Neural cell (in vitro differentiated cells): Measurements from ENCODE around the gene RNPEPL1. TPM values are rescaled to one million over a fixed set of nuclear protein-coding genes. Genes with fewer than 3 reads are reported as not detected.

Experiments
- H2AFZ ChIP-seq: fragments of 200-600, 300-800 bp; sonication (generic), shearing (Covaris generic); 2 replicates; pipeline ENCODE4 v1.6.0; 2014; ENCODE audit warnings: low read depth, mild to moderate bottlenecking, antibody characterized with exemption, low read length, moderate library complexity
- H3F3A ChIP-seq: fragments of 200-600 bp; shearing (Covaris generic); 2 replicates; pipeline ENCODE4 v1.6.1; 2016; ENCODE audit warnings: mild to moderate bottlenecking, moderate library complexity, mixed read lengths, antibody characterized with exemption, low read length; ENCODE audit not compliant: insufficient read depth, poor library complexity, severe bottlenecking
- H3K27ac ChIP-seq: fragments of 200-600, 300-800 bp; sonication (generic), shearing (Covaris generic); 2 replicates; pipeline ENCODE4 v1.5.1; 2014; ENCODE audit warnings: mild to moderate bottlenecking, low read length, moderate library complexity
- H3K27me3 ChIP-seq: fragments of 300-800, 200-600 bp; sonication (generic), shearing (Covaris generic); 2 replicates; pipeline ENCODE4 v1.6.0; 2014; ENCODE audit warnings: mild to moderate bottlenecking, low read depth, low read length, moderate library complexity; ENCODE audit not compliant: insufficient read depth
- H3K36me3 ChIP-seq: fragments of 300-800, 200-600 bp; sonication (generic), shearing (Covaris generic); 2 replicates; pipeline ENCODE4 v1.5.1; 2014; ENCODE audit warnings: mild to moderate bottlenecking, antibody characterized with exemption, low read length, moderate library complexity; ENCODE audit not compliant: insufficient read depth
- H3K4me2 ChIP-seq: fragments of 300-800, 200-600 bp; sonication (generic), shearing (Covaris generic); 2 replicates; pipeline ENCODE4 v1.6.0; 2014; ENCODE audit warnings: mild to moderate bottlenecking, low read length
- H3K4me3 ChIP-seq: fragments of 300-800, 200-600 bp; sonication (generic), shearing (Covaris generic); 2 replicates; pipeline ENCODE4 v1.5.1; 2014; ENCODE audit warnings: mild to moderate bottlenecking, low read length, moderate library complexity
- H3K79me2 ChIP-seq: fragments of 200-600 bp; shearing (Covaris generic); replicated peaks from 2 replicates; pipeline ENCODE4 v1.6.0; 2014; ENCODE audit warnings: mild to moderate bottlenecking, low read length, moderate library complexity; ENCODE audit not compliant: insufficient read depth
- H3K9ac ChIP-seq: fragments of 300-800, 200-600 bp; sonication (generic), shearing (Covaris generic); 2 replicates; pipeline ENCODE4 v1.6.1; 2016; ENCODE audit warnings: mild to moderate bottlenecking, low read length, mixed read lengths
- H3K9me2 ChIP-seq: fragments of 200-600 bp; shearing (Covaris generic); 2 replicates; pipeline ENCODE4 v1.6.1; 2016; ENCODE audit warnings: mild to moderate bottlenecking, low read length, mixed read lengths; ENCODE audit not compliant: insufficient read depth
- H3K9me3 ChIP-seq: fragments of 200-600, 300-800 bp; sonication (generic), shearing (Covaris generic); 2 replicates; pipeline ENCODE4 v1.6.1; 2016; ENCODE audit warnings: mild to moderate bottlenecking, mixed run types, low read length, moderate library complexity, mixed read lengths
- H4K20me1 ChIP-seq: fragments of 200-600 bp; shearing (Covaris generic); 2 replicates; pipeline ENCODE4 v1.6.1; 2016; ENCODE audit warnings: mild to moderate bottlenecking, mixed run types; ENCODE audit not compliant: insufficient read depth
- EP300 ChIP-seq: fragments of 450-650 bp; conservative IDR thresholded peaks from 2 replicates; pipeline ENCODE4 v1.6.1; 2014; ENCODE audit warnings: antibody characterized with exemption, mild to moderate bottlenecking, moderate library complexity; ENCODE audit not compliant: poor library complexity, severe bottlenecking
- EZH2 ChIP-seq: fragments of 200-600, 300-800 bp; shearing (Covaris generic), sonication (generic); IDR thresholded peaks from 2 replicates; pipeline ENCODE4 v1.6.1; 2014; ENCODE audit warnings: antibody characterized with exemption, low read length, borderline replicate concordance, mild to moderate bottlenecking; ENCODE audit not compliant: insufficient read depth, poor library complexity, severe bottlenecking
- MXI1 ChIP-seq: fragments of 450-650 bp; conservative IDR thresholded peaks from 2 replicates; pipeline ENCODE4 v1.6.1; 2014; ENCODE audit warnings: antibody characterized with exemption, mild to moderate bottlenecking; ENCODE audit not compliant: poor library complexity, severe bottlenecking
- POLR2AphosphoS5 ChIP-seq: IDR thresholded peaks from 2 replicates; pipeline ENCODE4 v1.6.1; 2012
- RAD21 ChIP-seq: fragments of 450-650 bp; conservative IDR thresholded peaks from 2 replicates; pipeline ENCODE4 v1.6.1; 2014; ENCODE audit warnings: antibody characterized with exemption, mild to moderate bottlenecking, moderate library complexity
- SMC3 ChIP-seq: fragments of 450-650 bp; conservative IDR thresholded peaks from 2 replicates; pipeline ENCODE4 v1.6.1; 2014; ENCODE audit warnings: antibody characterized with exemption, mild to moderate bottlenecking, moderate library complexity; ENCODE audit not compliant: poor library complexity
- TAF1 ChIP-seq: IDR thresholded peaks from 2 replicates; pipeline ENCODE4 v1.6.1; 2012; ENCODE audit warnings: low read depth
- polyA plus RNA-seq: library from polyadenylated mRNA; depleted of rRNA; stranded (reverse); fragments of >200 nt; gene quantifications from 2 replicates; pipeline ENCODE4 v1.2.3, GENCODE V29; 2014
- TF ChIP-seq, protein P1 (sequence below): fragments of 450-650 bp; IDR thresholded peaks from 2 replicates; pipeline ENCODE4 v1.5.1; 2014; ENCODE audit warnings: antibody characterized with exemption, mild to moderate bottlenecking, moderate library complexity; ENCODE audit not compliant: poor library complexity, severe bottlenecking
- TF ChIP-seq, protein P2 (sequence below): IDR thresholded peaks from 2 replicates; pipeline ENCODE4 v1.6.1; 2012; ENCODE audit warnings: borderline replicate concordance

RNPEPL1 gene
- polyA plus RNA-seq, 1 donor from 2014 or later, result 16.1 TPM

DNA sequence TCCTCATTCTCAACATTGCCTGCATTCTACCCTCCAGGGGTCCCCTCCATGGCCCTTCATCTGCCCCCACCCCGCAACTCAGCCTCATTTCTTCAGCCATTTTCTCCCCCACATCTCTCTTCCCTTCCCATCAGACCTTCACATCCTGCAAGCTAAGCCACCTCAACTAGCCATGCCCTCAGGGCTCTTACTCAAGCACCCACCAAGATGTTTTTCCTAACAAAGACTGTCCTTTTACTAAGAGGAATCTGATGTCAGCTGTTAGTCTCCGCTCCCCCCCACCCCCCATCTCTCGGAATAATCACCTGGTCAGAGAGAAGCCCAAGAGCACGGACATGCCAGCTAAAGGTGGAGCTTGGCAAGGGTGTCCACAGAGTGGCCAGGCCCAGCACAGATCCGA is 13.5 kb downstream of the RNPEPL1 start:
- H4K20me1 ChIP-seq, result no peaks in the 10 kb centered on the region
- H3K79me2 ChIP-seq, result peaks cover 25% of the 10 kb centered on the region
- H3K9me3 ChIP-seq, result no peaks in the 10 kb centered on the region
- no peaks in the 10 kb centered on the region for H3K9me2 ChIP-seq
- H3K27me3 ChIP-seq, result no peaks in the 10 kb centered on the region
- no peak overlapping the region for H3K4me3 ChIP-seq
- no peak for TF ChIP-seq EP300
- TF ChIP-seq POLR2AphosphoS5, result no peak
- no peak for TF ChIP-seq MXI1
- TF ChIP-seq, protein P1, sequence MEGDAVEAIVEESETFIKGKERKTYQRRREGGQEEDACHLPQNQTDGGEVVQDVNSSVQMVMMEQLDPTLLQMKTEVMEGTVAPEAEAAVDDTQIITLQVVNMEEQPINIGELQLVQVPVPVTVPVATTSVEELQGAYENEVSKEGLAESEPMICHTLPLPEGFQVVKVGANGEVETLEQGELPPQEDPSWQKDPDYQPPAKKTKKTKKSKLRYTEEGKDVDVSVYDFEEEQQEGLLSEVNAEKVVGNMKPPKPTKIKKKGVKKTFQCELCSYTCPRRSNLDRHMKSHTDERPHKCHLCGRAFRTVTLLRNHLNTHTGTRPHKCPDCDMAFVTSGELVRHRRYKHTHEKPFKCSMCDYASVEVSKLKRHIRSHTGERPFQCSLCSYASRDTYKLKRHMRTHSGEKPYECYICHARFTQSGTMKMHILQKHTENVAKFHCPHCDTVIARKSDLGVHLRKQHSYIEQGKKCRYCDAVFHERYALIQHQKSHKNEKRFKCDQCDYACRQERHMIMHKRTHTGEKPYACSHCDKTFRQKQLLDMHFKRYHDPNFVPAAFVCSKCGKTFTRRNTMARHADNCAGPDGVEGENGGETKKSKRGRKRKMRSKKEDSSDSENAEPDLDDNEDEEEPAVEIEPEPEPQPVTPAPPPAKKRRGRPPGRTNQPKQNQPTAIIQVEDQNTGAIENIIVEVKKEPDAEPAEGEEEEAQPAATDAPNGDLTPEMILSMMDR, result no peak
- no peak overlapping the region for H3K4me2 ChIP-seq
- H3F3A ChIP-seq, result no peaks in the 10 kb centered on the region
- H3K36me3 ChIP-seq, result no peaks in the 10 kb centered on the region
- H2AFZ ChIP-seq, result no peak overlapping the region
- no peak overlapping the region for H3K9ac ChIP-seq
- H3K27ac ChIP-seq, result no peak overlapping the region

DNA sequence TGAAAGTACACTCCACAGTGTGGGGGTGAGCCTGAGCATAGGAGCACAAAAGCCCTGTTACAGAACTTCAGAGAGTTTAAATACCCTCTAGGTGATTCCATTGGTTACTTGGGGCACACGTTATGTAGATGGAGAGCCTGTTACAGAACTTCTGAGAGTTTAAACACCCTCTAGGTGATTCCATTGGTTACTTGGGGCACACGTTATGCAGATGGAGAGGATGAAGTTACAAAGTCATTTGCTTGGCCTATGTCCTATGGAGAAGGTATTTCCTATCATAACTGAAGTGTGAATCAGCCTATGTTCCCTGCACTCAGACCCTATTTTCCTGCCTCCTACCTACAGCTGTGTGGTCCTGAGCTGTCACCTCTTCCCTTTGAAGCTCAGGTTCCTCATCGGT is 14.5 kb downstream of the RNPEPL1 start:
- Histone ChIP-seq H3K9ac (no peak overlapping the region), H3K27me3 (no peaks in the 10 kb centered on the region), H3K36me3 (no peaks in the 10 kb centered on the region), H3K4me2 (no peak overlapping the region), H4K20me1 (no peaks in the 10 kb centered on the region), H3K9me3 (no peaks in the 10 kb centered on the region), H3K27ac (no peak overlapping the region), H3K79me2 (peaks cover 34% of the 10 kb centered on the region), H3F3A (no peaks in the 10 kb centered on the region), H2AFZ (no peak overlapping the region), H3K4me3 (no peak overlapping the region), H3K9me2 (no peaks in the 10 kb centered on the region)
- TF ChIP-seq POLR2AphosphoS5 (no peak), MXI1 (no peak), SMC3 (no peak), EP300 (no peak), RAD21 (no peak), TAF1 (no peak), EZH2 (no peak)
- TF ChIP-seq, protein P1, result no peak
- TF ChIP-seq, protein P2, sequence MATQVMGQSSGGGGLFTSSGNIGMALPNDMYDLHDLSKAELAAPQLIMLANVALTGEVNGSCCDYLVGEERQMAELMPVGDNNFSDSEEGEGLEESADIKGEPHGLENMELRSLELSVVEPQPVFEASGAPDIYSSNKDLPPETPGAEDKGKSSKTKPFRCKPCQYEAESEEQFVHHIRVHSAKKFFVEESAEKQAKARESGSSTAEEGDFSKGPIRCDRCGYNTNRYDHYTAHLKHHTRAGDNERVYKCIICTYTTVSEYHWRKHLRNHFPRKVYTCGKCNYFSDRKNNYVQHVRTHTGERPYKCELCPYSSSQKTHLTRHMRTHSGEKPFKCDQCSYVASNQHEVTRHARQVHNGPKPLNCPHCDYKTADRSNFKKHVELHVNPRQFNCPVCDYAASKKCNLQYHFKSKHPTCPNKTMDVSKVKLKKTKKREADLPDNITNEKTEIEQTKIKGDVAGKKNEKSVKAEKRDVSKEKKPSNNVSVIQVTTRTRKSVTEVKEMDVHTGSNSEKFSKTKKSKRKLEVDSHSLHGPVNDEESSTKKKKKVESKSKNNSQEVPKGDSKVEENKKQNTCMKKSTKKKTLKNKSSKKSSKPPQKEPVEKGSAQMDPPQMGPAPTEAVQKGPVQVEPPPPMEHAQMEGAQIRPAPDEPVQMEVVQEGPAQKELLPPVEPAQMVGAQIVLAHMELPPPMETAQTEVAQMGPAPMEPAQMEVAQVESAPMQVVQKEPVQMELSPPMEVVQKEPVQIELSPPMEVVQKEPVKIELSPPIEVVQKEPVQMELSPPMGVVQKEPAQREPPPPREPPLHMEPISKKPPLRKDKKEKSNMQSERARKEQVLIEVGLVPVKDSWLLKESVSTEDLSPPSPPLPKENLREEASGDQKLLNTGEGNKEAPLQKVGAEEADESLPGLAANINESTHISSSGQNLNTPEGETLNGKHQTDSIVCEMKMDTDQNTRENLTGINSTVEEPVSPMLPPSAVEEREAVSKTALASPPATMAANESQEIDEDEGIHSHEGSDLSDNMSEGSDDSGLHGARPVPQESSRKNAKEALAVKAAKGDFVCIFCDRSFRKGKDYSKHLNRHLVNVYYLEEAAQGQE, result no peak
